Measurements from ENCODE around the gene OCA2.

- no peak for TF ChIP-seq CTCF (IDR thresholded peaks at IDR 0.05)
- TF ChIP-seq EP300 (IDR thresholded peaks at IDR 0.05): no peak
- TF ChIP-seq POLR2A (IDR thresholded peaks at IDR 0.05): no peak
- TF ChIP-seq POLR2AphosphoS5 (IDR thresholded peaks at IDR 0.05): no peak
These were observed 13.1 kb upstream of the OCA2 start for GRCh38 chr15:28112101-28112760.
